Neural cell (in vitro differentiated cells): ENCODE measurements around the gene SH3BP4. TPM values are rescaled to one million over a fixed set of nuclear protein-coding genes. Genes with fewer than 3 reads are reported as not detected.

Experiments used
- H2AFZ ChIP-seq: fragments of 200-600, 300-800 bp; sonication (generic), shearing (Covaris generic); 2 replicates; pipeline ENCODE4 v1.6.0; 2014; ENCODE audit warnings: low read depth, mild to moderate bottlenecking, antibody characterized with exemption, low read length, moderate library complexity
- H3F3A ChIP-seq: fragments of 200-600 bp; shearing (Covaris generic); 2 replicates; pipeline ENCODE4 v1.6.1; 2016; ENCODE audit warnings: mild to moderate bottlenecking, moderate library complexity, mixed read lengths, antibody characterized with exemption, low read length; ENCODE audit not compliant: insufficient read depth, poor library complexity, severe bottlenecking
- H3K27ac ChIP-seq: fragments of 200-600, 300-800 bp; sonication (generic), shearing (Covaris generic); 2 replicates; pipeline ENCODE4 v1.5.1; 2014; ENCODE audit warnings: mild to moderate bottlenecking, low read length, moderate library complexity
- H3K27me3 ChIP-seq: fragments of 300-800, 200-600 bp; sonication (generic), shearing (Covaris generic); 2 replicates; pipeline ENCODE4 v1.6.0; 2014; ENCODE audit warnings: mild to moderate bottlenecking, low read depth, low read length, moderate library complexity; ENCODE audit not compliant: insufficient read depth
- H3K36me3 ChIP-seq: fragments of 300-800, 200-600 bp; sonication (generic), shearing (Covaris generic); 2 replicates; pipeline ENCODE4 v1.5.1; 2014; ENCODE audit warnings: mild to moderate bottlenecking, antibody characterized with exemption, low read length, moderate library complexity; ENCODE audit not compliant: insufficient read depth
- H3K4me2 ChIP-seq: fragments of 300-800, 200-600 bp; sonication (generic), shearing (Covaris generic); 2 replicates; pipeline ENCODE4 v1.6.0; 2014; ENCODE audit warnings: mild to moderate bottlenecking, low read length
- H3K4me3 ChIP-seq: fragments of 300-800, 200-600 bp; sonication (generic), shearing (Covaris generic); 2 replicates; pipeline ENCODE4 v1.5.1; 2014; ENCODE audit warnings: mild to moderate bottlenecking, low read length, moderate library complexity
- H3K79me2 ChIP-seq: fragments of 200-600 bp; shearing (Covaris generic); replicated peaks from 2 replicates; pipeline ENCODE4 v1.6.0; 2014; ENCODE audit warnings: mild to moderate bottlenecking, low read length, moderate library complexity; ENCODE audit not compliant: insufficient read depth
- H3K9ac ChIP-seq: fragments of 300-800, 200-600 bp; sonication (generic), shearing (Covaris generic); 2 replicates; pipeline ENCODE4 v1.6.1; 2016; ENCODE audit warnings: mild to moderate bottlenecking, low read length, mixed read lengths
- H3K9me2 ChIP-seq: fragments of 200-600 bp; shearing (Covaris generic); 2 replicates; pipeline ENCODE4 v1.6.1; 2016; ENCODE audit warnings: mild to moderate bottlenecking, low read length, mixed read lengths; ENCODE audit not compliant: insufficient read depth
- H3K9me3 ChIP-seq: fragments of 200-600, 300-800 bp; sonication (generic), shearing (Covaris generic); 2 replicates; pipeline ENCODE4 v1.6.1; 2016; ENCODE audit warnings: mild to moderate bottlenecking, mixed run types, low read length, moderate library complexity, mixed read lengths
- H4K20me1 ChIP-seq: fragments of 200-600 bp; shearing (Covaris generic); 2 replicates; pipeline ENCODE4 v1.6.1; 2016; ENCODE audit warnings: mild to moderate bottlenecking, mixed run types; ENCODE audit not compliant: insufficient read depth
- EP300 ChIP-seq: fragments of 450-650 bp; conservative IDR thresholded peaks from 2 replicates; pipeline ENCODE4 v1.6.1; 2014; ENCODE audit warnings: antibody characterized with exemption, mild to moderate bottlenecking, moderate library complexity; ENCODE audit not compliant: poor library complexity, severe bottlenecking
- EZH2 ChIP-seq: fragments of 200-600, 300-800 bp; shearing (Covaris generic), sonication (generic); IDR thresholded peaks from 2 replicates; pipeline ENCODE4 v1.6.1; 2014; ENCODE audit warnings: antibody characterized with exemption, low read length, borderline replicate concordance, mild to moderate bottlenecking; ENCODE audit not compliant: insufficient read depth, poor library complexity, severe bottlenecking
- MXI1 ChIP-seq: fragments of 450-650 bp; conservative IDR thresholded peaks from 2 replicates; pipeline ENCODE4 v1.6.1; 2014; ENCODE audit warnings: antibody characterized with exemption, mild to moderate bottlenecking; ENCODE audit not compliant: poor library complexity, severe bottlenecking
- POLR2AphosphoS5 ChIP-seq: IDR thresholded peaks from 2 replicates; pipeline ENCODE4 v1.6.1; 2012
- RAD21 ChIP-seq: fragments of 450-650 bp; conservative IDR thresholded peaks from 2 replicates; pipeline ENCODE4 v1.6.1; 2014; ENCODE audit warnings: antibody characterized with exemption, mild to moderate bottlenecking, moderate library complexity
- SMC3 ChIP-seq: fragments of 450-650 bp; conservative IDR thresholded peaks from 2 replicates; pipeline ENCODE4 v1.6.1; 2014; ENCODE audit warnings: antibody characterized with exemption, mild to moderate bottlenecking, moderate library complexity; ENCODE audit not compliant: poor library complexity
- TAF1 ChIP-seq: IDR thresholded peaks from 2 replicates; pipeline ENCODE4 v1.6.1; 2012; ENCODE audit warnings: low read depth
- polyA plus RNA-seq: library from polyadenylated mRNA; depleted of rRNA; stranded (reverse); fragments of >200 nt; gene quantifications from 2 replicates; pipeline ENCODE4 v1.2.3, GENCODE V29; 2014
- TF ChIP-seq, protein P1 (sequence below): fragments of 450-650 bp; IDR thresholded peaks from 2 replicates; pipeline ENCODE4 v1.5.1; 2014; ENCODE audit warnings: antibody characterized with exemption, mild to moderate bottlenecking, moderate library complexity; ENCODE audit not compliant: poor library complexity, severe bottlenecking
- TF ChIP-seq, protein P2 (sequence below): IDR thresholded peaks from 2 replicates; pipeline ENCODE4 v1.6.1; 2012; ENCODE audit warnings: borderline replicate concordance

The SH3BP4 gene
- polyA plus RNA-seq, 1 donor from 2014 or later, result 3.3 TPM

DNA sequence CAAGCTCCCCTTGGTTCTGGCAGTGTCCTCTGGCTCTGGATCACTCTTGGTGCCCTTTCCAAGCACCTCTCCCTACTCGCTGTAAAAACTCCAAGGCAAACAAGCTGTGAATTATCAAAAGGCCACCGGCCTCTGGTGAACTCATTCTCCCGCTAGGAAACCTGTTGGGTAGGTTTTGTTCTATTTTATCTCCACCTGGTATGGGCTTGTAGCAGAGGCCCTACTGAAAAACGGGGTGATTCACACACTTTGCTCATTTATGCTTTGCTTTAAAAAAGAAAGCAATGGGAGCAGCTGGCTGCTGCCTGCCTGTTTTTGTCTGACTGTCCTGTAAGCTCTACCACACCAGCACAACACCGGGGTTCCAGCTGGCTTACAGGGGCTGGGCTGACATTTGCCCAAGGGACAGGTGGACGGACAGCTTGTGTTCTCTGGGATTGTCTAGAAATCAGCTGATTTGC, 56.8 kb downstream of the SH3BP4 start:
- peaks cover 23% of the 10 kb centered on the region for H3K79me2 ChIP-seq
- no peaks in the 10 kb centered on the region for H3K9me3 ChIP-seq
- no peak overlapping the region for H3K4me3 ChIP-seq
- H3K27ac ChIP-seq, result no peak overlapping the region
- no peak overlapping the region for H3K4me2 ChIP-seq
- no peaks in the 10 kb centered on the region for H3F3A ChIP-seq
- H3K9ac ChIP-seq, result no peak overlapping the region
- TF ChIP-seq RAD21, result no peak
- TF ChIP-seq EZH2, result no peak
- no peak for TF ChIP-seq TAF1
- TF ChIP-seq POLR2AphosphoS5, result no peak
- no peaks in the 10 kb centered on the region for H3K9me2 ChIP-seq
- no peaks in the 10 kb centered on the region for H3K27me3 ChIP-seq
- no peak overlapping the region for H2AFZ ChIP-seq
- no peaks in the 10 kb centered on the region for H3K36me3 ChIP-seq
- H4K20me1 ChIP-seq, result no peaks in the 10 kb centered on the region

DNA sequence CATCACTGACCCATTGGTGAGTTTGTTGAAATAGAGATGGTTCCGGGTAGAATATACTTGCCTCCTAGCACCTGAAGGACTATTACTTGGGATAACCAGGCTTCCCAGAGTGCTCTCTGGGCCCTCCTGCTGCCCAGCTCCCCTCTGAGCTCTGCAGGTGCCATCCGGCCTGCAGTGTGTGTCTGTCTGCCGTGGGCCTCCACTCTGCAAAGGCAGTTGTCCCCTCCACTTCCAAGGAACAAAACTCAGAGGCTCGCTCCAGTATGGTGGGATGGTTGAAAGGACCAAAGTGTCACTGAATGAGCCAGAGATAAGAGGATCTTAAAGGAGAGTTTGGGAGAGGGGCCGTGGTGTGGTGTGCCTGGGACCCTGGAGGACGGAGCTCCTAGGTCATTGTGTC, 57.3 kb downstream of the SH3BP4 start:
- Histone ChIP-seq H3K9ac (no peak overlapping the region), H3K9me2 (no peaks in the 10 kb centered on the region), H4K20me1 (no peaks in the 10 kb centered on the region), H2AFZ (no peak overlapping the region), H3F3A (no peaks in the 10 kb centered on the region), H3K79me2 (peaks cover 23% of the 10 kb centered on the region), H3K36me3 (no peaks in the 10 kb centered on the region), H3K4me2 (no peak overlapping the region), H3K9me3 (no peaks in the 10 kb centered on the region), H3K27ac (no peak overlapping the region), H3K27me3 (no peaks in the 10 kb centered on the region), H3K4me3 (no peak overlapping the region)
- no peak for TF ChIP-seq EZH2
- TF ChIP-seq EP300, result no peak
- TF ChIP-seq RAD21, result no peak
- TF ChIP-seq MXI1, result no peak
- no peak for TF ChIP-seq TAF1
- TF ChIP-seq, protein P1, sequence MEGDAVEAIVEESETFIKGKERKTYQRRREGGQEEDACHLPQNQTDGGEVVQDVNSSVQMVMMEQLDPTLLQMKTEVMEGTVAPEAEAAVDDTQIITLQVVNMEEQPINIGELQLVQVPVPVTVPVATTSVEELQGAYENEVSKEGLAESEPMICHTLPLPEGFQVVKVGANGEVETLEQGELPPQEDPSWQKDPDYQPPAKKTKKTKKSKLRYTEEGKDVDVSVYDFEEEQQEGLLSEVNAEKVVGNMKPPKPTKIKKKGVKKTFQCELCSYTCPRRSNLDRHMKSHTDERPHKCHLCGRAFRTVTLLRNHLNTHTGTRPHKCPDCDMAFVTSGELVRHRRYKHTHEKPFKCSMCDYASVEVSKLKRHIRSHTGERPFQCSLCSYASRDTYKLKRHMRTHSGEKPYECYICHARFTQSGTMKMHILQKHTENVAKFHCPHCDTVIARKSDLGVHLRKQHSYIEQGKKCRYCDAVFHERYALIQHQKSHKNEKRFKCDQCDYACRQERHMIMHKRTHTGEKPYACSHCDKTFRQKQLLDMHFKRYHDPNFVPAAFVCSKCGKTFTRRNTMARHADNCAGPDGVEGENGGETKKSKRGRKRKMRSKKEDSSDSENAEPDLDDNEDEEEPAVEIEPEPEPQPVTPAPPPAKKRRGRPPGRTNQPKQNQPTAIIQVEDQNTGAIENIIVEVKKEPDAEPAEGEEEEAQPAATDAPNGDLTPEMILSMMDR, result no peak
- TF ChIP-seq SMC3, result no peak
- no peak for TF ChIP-seq POLR2AphosphoS5
- TF ChIP-seq, protein P2, sequence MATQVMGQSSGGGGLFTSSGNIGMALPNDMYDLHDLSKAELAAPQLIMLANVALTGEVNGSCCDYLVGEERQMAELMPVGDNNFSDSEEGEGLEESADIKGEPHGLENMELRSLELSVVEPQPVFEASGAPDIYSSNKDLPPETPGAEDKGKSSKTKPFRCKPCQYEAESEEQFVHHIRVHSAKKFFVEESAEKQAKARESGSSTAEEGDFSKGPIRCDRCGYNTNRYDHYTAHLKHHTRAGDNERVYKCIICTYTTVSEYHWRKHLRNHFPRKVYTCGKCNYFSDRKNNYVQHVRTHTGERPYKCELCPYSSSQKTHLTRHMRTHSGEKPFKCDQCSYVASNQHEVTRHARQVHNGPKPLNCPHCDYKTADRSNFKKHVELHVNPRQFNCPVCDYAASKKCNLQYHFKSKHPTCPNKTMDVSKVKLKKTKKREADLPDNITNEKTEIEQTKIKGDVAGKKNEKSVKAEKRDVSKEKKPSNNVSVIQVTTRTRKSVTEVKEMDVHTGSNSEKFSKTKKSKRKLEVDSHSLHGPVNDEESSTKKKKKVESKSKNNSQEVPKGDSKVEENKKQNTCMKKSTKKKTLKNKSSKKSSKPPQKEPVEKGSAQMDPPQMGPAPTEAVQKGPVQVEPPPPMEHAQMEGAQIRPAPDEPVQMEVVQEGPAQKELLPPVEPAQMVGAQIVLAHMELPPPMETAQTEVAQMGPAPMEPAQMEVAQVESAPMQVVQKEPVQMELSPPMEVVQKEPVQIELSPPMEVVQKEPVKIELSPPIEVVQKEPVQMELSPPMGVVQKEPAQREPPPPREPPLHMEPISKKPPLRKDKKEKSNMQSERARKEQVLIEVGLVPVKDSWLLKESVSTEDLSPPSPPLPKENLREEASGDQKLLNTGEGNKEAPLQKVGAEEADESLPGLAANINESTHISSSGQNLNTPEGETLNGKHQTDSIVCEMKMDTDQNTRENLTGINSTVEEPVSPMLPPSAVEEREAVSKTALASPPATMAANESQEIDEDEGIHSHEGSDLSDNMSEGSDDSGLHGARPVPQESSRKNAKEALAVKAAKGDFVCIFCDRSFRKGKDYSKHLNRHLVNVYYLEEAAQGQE, result no peak
